IPS-NIHi7 (cell line): ENCODE data around the gene CDC40.

Experiments used
- DNase-seq: peaks from one replicate; pipeline ENCODE4 v3.0.0; 2012; ENCODE audit warnings: mixed read lengths; ENCODE audit errors: extremely low spot score

The CDC40 gene

GRCh38 chr6:110180228-110181008 lies at the start of gene CDC40:
Gene CDC40 (plus strand): TSS chr6:110180427. CDS start chr6:110180445, 18 bp downstream.
- peak; percentile 59 for DNase-seq

DNA sequence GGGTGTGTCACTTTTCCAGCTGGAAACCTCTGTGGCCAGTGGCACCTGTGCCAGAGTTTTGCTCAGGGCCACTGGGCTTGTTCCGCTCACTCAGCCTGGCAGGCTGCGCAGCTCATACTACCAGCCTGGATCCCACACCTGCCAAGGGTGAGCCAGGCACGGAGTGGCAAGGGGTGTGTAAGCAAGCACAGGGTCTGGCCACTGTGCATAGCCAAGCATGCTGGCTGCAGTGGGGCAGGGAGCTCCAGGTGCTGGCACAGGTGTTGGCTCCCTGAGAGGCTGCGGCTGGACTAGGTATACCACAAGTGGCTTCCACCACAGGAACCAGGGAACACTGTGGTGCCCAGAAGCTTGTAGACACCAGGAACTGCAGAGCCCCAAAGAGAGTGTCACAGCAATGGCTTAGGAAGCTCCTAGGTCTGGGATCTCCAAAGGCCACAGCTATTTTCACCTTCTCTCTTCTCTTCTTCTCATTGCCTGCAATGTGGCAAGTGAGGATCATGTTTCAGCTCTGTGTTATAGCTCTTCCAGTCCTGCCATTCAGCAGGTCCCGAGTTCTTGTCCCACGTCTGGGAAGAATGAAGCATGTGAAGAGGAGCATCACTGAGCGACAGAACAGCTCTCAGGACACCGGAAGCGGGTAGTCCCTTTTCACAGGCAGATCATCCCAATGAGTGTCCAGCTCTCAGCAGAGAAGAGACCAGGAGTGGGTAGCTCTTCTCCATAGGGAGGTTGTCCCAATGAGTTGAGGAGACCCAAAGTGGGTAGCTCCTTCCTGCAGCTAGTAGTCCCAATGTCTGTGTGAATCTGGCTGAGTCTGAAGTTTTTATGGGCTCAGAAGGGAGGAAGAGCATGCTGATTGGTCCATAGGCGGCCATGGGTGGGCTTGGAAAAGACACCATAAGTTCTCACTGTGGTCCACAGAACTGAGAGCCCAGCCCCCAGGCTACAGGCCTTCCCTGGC lies 42.0 kb upstream of the CDC40 start:
- DNase-seq = no peak

DNA sequence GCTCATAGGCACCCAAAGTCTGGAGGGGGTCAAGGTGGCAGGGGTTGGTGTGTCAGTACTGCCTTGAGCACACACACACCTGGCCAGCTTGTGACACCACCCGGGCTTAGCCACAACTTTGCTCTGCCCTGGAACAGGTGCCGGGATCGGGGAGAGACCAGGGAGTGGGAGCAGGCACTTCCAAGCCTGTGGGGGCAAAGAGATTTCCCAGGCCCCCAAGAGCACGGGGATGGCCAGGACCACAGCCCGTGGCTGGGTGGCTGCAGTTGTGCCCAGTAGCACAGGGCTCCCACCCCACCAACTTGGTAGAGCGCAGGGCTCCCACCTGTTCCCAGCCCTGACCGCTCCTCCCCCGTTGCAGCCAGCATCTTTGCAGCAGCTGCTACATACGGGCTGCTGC lies 41.2 kb upstream of the CDC40 start:
- no peak for DNase-seq

- no peak for DNase-seq
These were observed 39.6 kb upstream of the CDC40 start for GRCh38 chr6:110140650-110141049.

DNA sequence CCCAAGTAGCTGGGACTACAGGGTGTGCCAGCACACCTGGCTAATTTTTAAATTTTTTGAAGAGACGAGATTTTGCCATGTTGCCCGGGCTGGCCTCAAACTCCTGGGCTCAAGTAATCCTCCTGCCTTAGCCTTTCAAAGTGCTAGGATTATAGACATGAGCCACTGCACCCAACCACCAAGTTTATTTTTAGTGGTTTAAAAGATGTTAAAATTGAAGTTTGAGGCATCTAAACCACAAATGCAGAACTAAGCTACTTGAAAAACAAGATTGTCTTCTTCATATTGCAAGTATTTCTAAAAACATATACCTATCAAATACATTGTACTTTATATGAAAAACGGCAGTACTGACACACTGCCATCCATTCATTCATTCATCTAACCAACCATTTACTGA lies 32.4 kb upstream of the CDC40 start:
- DNase-seq = no peak

- DNase-seq = no peak
These were observed 21.7 kb upstream of the CDC40 start for GRCh38 chr6:110158479-110158878.

DNA sequence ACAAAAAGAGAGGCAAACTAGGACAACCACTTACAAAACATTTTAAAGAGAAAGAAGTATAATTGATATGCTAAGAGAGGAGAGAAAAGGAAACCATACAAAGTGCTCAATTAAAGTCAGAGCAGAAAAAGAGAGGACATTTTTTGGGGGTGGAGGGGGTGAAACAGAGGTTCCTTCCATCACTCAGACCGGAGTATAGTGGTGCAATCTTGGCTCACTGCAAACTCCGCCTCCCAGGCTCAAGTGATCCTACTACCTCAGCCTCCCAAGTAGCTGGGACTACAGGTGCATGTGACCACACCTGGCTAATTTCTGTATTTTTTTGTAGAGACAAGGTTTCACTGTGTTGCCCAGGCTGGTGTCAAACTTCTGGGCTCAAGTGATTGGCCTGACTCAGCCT lies 10.1 kb upstream of the CDC40 start:
- no peak for DNase-seq

GRCh38 chr6:110173506-110174132 lies 6.6 kb upstream of the CDC40 start:
- peak; percentile 20 for DNase-seq

DNA sequence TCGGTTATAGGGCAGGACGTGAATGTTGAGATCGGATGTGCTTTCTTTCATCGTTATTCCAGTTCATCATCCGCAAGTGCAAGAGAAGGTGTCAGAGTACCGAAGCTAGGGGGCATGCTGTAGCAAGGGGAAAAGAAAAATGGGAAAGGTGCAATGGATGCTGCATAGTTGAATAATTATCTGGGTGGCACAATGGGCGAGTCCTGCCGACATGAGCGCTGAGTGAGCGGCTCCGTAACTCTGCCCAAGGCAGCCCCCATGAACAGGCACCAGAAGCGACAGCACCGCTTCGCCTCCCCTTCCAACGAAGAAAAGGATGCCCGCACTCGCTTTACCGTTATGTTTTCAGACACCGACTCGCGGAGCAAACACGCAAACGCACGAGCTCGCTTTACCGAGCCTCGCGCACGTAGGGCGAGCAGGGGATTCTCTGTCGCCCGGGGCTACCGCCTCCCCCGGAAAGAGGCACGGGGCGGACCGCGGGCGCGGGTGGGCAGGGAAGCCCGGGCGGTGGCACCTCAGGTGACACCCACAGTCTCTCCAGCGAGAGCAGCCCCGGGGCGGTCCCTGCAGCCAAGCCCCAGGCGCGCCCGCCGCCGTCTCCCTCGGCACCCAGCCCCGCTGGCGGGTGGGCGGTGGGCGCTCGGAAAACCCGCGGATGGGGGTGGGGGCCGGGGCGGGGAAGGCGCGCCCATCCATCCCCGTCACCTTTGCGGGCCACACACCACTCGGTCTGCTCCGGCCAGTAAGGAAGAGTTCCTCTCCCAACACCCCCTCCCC lies 1.4 kb upstream of the CDC40 start:
- peak; percentile 37 for DNase-seq

DNA sequence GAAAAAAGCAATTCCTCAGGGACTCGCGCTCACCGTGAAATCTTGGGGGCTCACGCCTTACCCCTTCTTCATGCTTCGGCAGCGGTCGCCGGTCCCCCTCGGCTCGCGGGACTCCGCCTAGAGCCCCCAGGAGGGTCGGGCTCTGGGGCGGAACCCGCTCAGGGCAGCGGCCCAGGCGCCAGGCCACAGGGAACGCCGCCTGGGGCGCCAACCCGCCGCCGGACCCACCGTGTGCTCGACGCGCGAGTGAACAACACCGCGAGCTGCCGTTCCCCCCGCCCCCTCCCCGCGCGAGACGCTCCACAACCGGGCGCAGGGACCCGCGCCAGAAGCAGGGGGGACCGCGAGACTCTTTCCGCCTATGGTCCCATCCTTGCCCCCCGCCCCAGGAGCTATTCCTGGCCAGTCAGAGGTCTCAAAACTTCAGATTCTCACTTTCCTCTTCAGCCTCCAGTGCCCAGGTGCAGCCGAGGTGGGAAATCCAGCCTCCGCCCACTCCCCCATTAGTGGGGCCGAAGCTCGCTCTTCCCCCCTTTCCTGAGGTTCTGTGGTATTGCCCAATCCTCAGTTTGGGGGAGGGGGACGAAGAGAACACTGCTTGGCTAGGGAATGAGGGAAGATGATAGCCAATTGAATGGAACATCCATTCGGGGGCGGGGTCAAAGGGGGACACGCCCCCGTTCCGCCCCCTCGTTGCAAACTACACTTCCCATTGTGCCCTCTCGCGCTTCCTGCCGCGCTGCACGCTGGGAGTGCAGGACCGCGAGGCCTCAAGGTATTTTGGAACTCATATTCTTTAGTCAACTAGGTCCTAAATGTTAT lies 610 bp upstream of the CDC40 start, which contains the start of gene WASF1:
Gene WASF1 (minus strand): TSS at position 265 of the 822 bp plus-strand sequence. CDS start 52,069 bp downstream, outside the sequence.
- peak; percentile 93 for DNase-seq

- DNase-seq = no peak
These were observed 1.2 kb downstream of the CDC40 start for GRCh38 chr6:110181131-110182030.

DNA sequence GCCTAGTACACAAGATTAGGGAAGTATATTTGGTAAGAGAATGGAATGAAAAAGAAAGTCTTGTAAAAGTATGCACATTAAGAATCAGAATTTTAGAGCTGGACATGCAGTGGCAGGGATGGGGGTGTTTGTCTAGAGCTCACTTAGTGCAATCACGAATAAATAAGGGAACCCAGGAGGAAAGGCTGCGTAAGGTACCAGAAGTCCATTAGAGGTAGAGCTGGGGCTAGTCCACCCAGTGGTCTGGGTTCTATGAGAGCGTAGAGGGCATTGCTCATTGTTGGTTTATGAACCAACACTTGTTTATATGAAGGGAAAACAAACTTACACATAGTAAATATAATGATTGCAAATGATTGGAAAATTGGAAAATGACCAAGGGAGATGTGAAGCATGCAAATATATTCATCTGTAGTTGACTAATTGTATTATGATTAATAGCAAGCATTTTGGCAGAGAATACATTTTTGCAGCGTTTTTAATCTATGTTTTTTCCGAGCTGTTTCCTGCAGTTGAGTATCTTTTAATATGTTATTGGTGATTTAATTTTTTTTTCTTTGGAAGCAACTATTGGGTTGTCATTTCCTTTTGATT lies 3.2 kb downstream of the CDC40 start:
- DNase-seq = no peak

- no peak for DNase-seq
These were observed 5.7 kb downstream of the CDC40 start for GRCh38 chr6:110185879-110186278.

GRCh38 chr6:110188791-110189190 lies 8.6 kb downstream of the CDC40 start:
- no peak for DNase-seq

DNA sequence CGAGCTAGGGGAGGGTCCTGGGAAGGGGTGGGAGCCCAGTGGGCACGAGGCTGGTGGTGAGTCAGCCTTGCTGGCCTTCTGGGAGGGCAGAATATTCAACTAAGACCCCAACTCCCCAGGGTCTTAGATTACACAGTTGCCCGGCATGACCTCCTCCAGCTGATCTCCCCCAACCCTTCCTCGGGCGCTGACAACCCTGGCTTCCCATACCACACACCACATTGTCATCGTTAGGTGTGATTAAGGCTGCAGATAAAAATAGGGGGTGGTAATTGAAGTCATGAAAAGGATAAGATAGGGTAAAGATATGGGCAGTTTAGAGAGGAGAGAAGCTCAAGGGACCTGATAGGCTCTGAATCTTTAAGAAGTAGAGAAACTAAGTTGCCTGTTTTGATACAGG lies 10.5 kb downstream of the CDC40 start:
- peak; percentile 11 for DNase-seq

DNA sequence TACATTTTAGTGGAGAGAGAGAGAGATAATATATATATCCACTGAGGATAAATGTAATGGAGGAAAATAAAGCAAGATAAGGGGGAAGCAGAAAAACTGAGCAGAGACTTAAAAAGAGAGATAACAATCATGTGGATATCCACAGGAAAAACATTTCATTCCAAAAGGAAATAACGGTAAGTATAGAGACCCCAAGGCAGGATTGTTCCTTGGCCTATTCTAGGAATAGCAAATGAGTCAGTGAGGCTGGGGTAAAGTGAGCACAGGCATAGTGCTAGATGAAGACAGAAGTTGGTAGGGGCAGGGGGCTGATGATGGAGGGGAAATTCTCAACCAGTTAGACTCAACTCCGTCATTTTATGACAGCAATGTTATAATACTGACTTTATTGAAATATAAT lies 11.2 kb downstream of the CDC40 start:
- no peak for DNase-seq

- no peak for DNase-seq
These were observed 15.4 kb downstream of the CDC40 start for GRCh38 chr6:110195639-110196038.

DNA sequence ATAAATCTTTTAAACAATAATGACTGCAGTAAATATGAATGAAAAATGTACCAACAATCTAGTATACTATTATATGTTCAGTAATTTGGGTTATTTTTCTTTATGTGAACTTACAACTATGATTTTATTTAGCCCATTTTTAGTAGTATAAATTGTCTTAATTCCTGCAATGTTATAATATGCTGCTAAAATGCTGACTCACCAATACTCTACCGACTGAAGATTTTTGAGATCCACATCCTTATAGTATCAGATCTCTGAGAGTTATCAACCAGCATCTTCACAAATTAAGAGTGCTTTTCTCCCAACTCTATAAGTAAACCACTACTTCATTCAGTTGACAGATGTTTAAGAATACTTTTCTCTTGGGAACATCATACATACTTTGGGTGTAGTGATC lies 16.6 kb downstream of the CDC40 start:
- no peak for DNase-seq

- DNase-seq = no peak
These were observed 18.3 kb downstream of the CDC40 start for GRCh38 chr6:110198561-110198960.
